T-helper 1 cell (primary cell): Measurements from ENCODE around the gene HK1.
A peak's percentile ranks its signal among the peaks of the same experiment; 100 is the strongest.

Experiments
- DNase-seq, 5 donors: peaks; one replicate each; pipeline ENCODE4 v3.0.0-alpha.2; 2012 to 2020

The HK1 gene

GRCh38 chr10:69377933-69378332 is 99.6 kb downstream of the HK1 start:
- no peak for DNase-seq

- DNase-seq = no peak
Observed at GRCh38 chr10:69379800-69380199, 101.5 kb downstream of the HK1 start.

DNA sequence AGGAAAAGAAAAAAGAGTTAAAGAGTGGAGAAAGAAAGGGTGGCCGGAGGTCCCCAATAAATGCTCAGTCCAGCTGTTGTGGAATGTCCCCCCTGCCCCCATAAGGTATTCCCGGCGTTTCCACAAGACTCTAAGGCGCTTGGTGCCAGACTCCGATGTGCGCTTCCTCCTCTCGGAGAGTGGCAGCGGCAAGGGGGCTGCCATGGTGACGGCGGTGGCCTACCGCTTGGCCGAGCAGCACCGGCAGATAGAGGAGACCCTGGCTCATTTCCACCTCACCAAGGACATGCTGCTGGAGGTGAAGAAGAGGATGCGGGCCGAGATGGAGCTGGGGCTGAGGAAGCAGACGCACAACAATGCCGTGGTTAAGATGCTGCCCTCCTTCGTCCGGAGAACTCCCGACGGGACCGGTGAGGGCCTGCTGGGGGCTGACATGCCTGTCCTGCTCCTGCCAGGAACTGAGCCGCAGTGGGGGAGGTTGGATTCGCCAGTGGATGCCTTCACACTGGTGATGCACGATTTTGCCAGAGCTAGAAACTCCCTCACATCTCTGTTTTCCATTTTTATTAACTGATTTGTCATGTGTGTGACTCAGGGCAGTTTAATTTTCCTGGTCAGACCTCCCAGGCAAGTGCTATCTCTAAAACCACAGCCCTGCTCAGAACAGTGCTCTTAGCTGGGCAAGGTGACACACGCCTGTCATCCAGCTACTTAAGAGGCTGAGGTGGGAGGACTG is 104.3 kb downstream of the HK1 start:
- DNase-seq = no peak

DNA sequence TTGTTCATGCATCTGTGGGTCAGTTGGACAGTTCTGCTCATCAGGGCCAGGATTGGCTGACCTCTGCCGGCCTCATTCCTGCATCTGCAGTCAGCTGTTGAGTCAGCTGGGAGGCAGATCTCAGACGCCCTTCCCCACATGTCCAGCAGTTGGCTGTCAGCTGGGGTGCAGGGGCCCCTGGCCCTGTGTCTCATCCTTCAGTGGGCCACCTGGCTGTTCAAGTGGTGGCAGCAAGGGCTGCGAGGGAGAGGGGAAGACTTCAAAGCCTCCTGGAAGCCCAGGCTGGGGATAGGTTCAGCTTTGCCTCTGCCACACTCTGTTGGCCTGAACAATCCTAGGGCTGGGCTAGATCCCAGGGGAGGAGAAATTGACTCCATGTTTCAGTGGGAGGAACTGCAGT is 105.3 kb downstream of the HK1 start:
- no peak for DNase-seq

DNA sequence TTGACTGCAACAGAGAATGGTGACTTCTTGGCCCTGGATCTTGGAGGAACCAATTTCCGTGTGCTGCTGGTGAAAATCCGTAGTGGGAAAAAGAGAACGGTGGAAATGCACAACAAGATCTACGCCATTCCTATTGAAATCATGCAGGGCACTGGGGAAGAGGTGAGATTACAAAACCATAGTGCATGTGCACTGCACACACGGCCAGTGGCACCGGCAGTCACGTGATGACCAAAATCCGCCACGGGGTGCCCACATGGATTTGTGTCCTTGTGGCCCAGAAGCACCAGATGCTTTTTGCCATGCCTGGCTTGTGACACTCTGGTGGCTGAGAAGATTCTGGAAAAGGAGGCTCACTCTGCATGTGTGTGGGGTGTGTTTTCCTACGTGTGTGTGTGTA is 106.0 kb downstream of the HK1 start:
- no peak for DNase-seq

DNA sequence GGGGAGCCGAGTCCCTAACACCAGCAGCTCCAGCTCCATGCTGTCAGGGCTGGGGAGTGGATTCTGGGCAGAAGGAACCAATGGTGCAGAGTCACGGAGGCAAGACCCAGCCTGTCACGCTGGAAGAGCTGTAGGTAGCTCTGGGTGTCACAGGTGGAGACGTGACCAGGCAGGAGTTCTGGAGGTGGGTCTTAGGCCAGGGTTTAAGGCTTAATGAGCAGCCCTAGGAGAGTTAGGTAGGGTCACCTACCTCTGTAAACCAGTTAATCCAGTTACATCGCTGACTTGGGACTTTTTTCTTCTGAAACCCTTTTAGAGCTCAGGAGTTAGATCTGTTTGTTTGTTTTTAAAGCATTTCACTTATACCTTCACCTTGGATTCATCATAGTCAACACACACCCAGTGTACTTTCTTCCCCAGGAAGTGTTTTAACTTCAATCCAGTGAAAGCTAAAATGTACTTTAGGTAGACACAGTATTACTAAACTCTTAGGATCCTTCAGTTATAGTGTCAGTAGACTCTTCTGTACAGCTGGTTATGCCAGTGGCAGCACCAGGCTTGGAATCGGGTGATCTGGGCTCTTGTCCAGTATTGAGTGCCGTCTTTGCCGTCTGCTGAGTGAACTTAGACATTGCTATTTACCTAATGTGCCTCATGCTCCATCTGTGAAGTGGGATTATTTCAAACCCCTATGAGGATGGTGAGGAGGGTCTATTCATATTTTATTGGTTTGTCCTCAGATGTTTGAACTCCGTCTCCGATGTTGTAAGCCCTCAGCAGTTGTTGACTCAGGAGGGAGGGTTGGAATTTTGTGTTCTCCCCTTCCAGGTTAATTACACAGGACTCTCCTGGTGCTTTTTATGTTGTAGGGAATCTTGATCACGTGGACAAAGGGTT is 107.4 kb downstream of the HK1 start:
- DNase-seq = no peak

DNA sequence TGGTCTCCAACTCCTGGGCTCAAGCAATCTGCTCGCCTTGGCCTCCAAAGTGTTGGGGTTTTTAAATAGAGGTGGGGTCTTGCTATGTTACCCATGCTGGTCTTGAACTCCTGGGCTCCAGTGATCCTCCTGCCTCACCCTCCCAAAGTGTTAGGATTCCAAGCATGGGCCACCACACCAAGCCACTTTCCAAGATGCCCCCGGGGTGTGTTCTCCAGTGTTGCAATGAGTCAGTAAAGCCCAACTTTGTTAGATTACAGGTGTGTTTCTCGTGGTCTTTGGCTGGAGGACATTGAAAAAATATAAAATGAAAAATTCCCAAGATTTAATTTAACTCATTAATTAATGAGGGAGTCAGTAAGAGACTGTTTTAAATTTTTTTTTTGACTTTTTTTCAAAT is 109.2 kb downstream of the HK1 start:
- DNase-seq = no peak

GRCh38 chr10:69388488-69388887 is 110.2 kb downstream of the HK1 start:
- no peak for DNase-seq

- DNase-seq = no peak
Observed at GRCh38 chr10:69389827-69390490, 111.7 kb downstream of the HK1 start.

DNA sequence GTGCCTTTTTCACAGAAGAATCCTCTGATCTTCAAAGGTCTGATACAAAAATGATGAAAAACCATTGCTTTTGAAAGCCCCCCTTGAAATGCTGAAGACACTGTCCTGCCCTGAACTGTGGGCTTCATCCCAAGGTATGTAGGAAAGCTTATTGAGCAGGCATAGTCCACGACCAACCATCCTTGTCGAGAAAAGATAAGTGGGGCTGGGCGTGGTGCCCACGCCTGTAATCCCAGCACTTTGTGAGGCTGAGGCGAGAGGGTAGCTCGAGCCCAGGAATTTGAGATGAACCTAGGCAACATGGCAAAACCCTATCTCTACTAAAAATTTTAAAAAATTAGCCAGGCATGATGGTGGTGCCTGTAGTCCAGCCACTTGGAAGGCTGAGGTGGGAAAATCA is 112.9 kb downstream of the HK1 start:
- no peak for DNase-seq

GRCh38 chr10:69392481-69393000 is 114.2 kb downstream of the HK1 start:
- peak; percentile 51 to 83 (median 71) for DNase-seq

GRCh38 chr10:69394020-69394419 is 115.7 kb downstream of the HK1 start:
- no peak for DNase-seq

DNA sequence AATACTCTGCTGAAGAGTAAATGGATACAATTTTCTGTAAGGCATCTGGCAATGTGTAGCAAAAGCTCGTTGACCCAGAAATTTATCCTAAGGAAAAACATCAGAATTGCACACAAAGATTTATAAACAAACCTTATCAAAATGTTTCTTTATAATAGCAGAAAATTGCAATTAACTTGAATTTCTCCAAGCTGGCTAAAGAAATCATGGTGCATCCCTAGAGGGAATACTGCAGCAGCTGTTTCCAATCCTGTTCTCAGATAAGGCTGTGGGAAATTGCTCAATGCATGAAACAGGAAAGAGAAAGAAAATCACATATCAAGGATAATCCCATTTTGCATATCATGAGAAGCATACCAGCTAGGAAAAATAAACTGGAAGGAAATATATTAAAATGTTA is 119.7 kb downstream of the HK1 start:
- DNase-seq = no peak

GRCh38 chr10:69398466-69398865 is 120.2 kb downstream of the HK1 start:
- DNase-seq = no peak

GRCh38 chr10:69400936-69401335 is 122.6 kb downstream of the HK1 start:
- no peak for DNase-seq

GRCh38 chr10:69401416-69401815 is 123.1 kb downstream of the HK1 start:
- no peak for DNase-seq

DNA sequence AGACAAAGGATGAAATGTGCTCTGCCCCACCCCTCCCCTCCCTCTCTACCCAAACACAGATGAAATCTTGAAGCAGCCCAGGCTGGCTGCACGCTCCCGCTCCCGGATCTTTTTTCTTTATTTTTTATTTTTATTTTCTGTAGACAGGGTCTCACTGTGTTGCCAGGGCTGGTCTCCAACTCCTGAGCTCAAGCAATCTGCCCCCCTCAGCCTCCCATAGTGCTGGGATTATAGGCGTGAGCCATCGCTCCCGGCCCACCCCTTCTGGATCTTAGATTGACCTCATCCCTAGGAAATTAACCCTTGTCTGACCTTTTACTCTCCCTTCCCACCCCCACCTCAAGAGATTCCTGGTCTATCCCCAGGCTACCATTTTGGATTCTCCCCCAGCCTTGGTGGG is 124.1 kb downstream of the HK1 start:
- no peak for DNase-seq

- no peak for DNase-seq
Observed at GRCh38 chr10:69403066-69403465, 124.8 kb downstream of the HK1 start.

DNA sequence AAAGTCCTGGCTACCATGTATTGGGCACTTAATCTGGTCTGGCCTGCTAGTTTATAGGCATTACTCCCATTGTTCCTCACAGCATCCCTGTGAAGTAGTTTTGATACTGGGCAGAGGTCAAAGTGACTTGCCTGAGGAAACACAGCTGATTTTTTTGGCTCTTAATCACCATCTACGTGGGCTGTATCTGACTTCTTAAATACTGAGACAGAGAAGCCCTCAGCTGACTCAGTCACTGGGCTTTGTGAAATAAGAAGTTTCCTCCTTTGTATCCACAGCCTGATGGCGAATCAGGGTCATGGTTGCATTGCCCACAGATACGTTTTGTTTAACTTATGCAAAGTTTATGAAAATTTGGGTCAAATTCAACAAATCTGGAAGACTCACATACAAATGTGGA is 125.2 kb downstream of the HK1 start:
- no peak for DNase-seq

DNA sequence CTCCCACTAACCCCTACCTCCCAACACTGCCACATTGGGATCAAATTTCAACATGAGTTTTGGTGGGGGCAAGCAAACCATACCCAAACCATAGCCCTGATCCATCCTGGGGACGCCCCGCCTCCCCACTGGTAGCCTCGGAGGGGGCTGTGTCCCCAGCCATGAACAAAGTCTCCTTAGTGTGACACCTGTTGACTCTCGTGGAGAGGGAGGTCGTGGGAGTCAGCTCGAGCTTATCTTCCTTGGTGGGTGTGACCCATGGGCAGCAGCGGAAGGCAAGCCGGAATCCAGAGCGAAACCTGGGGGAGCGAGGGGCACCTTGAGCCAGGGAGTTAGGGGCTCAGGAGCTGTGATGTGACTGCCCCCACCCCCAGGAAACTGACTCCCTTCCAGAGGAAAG is 126.5 kb downstream of the HK1 start:
- no peak for DNase-seq

DNA sequence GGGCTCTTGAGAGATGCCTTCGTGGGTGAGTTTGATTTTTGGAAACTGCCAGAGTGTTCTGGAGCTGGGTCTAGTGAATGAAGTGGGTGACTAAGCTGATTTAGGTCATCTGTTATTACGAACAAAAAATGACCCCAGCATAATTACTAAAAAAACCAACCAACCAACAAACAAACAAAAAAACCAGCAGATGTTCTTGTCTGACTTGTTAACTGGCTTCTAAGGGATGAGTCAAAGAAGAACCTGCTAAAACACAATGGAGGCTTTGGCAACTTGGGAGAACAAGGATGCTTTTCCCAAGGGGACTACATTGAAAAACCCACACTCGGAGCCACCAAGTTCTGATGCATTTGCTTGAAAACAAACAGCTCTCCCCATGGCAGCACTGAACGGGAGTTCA is 126.9 kb downstream of the HK1 start:
- DNase-seq = no peak

DNA sequence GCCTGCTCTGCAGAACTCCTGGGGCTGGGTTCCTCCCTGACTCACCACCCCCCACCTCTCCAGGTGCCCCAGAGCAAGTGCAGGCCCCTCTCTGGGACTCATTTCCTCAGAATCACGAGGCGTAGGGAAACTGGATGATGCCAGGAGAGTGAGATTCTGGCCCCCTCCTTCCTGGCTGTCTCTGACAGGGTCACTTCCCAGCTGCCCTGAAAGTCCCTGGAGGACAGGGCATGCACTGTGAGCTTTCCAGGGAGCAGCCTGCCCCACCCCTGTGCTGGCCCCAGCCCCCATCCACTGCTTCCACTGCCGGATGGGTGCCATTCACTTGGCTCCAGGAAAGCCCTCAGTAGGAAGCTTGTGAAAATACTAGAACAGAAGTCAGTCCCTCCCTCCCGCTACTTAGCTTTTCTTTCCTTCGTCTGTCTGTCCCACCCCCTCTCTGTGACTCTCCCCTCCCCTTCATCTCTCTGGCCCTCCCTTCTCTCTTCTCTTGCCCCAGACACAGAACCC is 128.1 kb downstream of the HK1 start:
- DNase-seq = no peak
